GM12891 (cell line): ENCODE results near the gene PGAP1.

Experiments used
- DNase-seq: peaks from one replicate; pipeline ENCODE4 v3.0.0; 2011; ENCODE audit warnings: low spot score; ENCODE audit not compliant: insufficient read length
- FAIRE-seq: peaks from 2 replicates; lab custom pipeline; 2011; peaks lifted over from hg19 to GRCh38; lab: Jason Lieb, UNC
- PAX5 ChIP-seq: IDR thresholded peaks from 2 replicates; pipeline ENCODE4 v1.6.1; 2011; ENCODE audit warnings: low read length, moderate library complexity, mild to moderate bottlenecking; ENCODE audit not compliant: insufficient read depth, severe bottlenecking
- POLR2A ChIP-seq: IDR thresholded peaks from 2 replicates; pipeline ENCODE4 v1.6.1; 2011; ENCODE audit warnings: low read depth, low read length, control low read depth
- POLR2AphosphoS5 ChIP-seq: IDR thresholded peaks from 2 replicates; pipeline ENCODE4 v1.6.1; 2011; ENCODE audit warnings: low read depth, low read length, control low read depth
- POU2F2 ChIP-seq: IDR thresholded peaks from 2 replicates; pipeline ENCODE4 v1.6.1; 2011; ENCODE audit warnings: low read depth, mild to moderate bottlenecking, control low read depth, low read length, moderate library complexity
- SPI1 ChIP-seq: IDR thresholded peaks from 2 replicates; pipeline ENCODE4 v1.6.1; 2011; ENCODE audit warnings: low read depth, low read length, control low read depth
- TAF1 ChIP-seq: IDR thresholded peaks from 2 replicates; pipeline ENCODE4 v1.6.1; 2011; ENCODE audit warnings: low read depth, low read length, control low read depth

PGAP1 gene

DNA sequence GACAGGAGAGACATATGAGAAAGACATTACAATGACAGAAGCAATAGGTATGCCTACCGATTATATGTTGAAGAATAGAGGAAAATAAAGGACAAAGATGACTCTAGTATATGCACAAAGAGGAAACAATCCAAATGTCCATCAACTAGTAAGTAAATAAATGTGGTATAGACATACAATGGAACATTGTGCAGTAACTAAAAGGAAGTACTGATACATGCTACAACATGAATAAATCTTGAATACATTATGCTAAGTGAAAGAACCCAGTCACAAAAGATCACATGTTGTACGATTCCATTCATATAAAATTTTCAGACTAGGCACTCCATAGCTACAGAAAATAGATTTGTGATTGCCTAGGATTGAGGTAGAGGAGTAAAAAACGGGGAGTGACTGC is 28.5 kb upstream of the PGAP1 start:
- TF ChIP-seq POLR2AphosphoS5 (no peak), PAX5 (no peak), POLR2A (no peak), SPI1 (no peak), POU2F2 (no peak), TAF1 (no peak)
- no peak for FAIRE-seq
- DNase-seq = no peak

DNA sequence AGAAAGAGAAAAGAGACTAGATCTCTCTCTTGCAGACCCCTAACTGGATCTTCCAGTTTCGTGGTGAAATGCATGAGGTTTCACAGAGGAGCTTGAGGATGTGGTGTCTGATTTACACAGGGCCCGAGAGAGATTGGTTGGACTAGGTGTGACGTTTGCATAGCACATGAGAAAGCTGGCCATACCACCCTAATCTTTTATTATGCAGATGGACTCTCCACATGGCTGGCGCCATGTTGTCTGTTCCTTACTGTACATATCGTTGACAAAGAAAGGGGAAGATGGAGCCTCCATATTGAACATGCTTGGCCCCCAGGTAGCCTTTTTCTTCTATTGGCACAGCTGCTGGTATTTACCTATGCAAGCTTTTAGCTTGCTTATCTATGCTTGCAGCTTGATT is 27.5 kb upstream of the PGAP1 start:
- no peak for TF ChIP-seq POU2F2
- TF ChIP-seq PAX5 = no peak
- TF ChIP-seq POLR2A = no peak
- no peak for TF ChIP-seq SPI1
- TF ChIP-seq POLR2AphosphoS5 = no peak
- no peak for TF ChIP-seq TAF1
- FAIRE-seq (no peak), DNase-seq (no peak)

DNA sequence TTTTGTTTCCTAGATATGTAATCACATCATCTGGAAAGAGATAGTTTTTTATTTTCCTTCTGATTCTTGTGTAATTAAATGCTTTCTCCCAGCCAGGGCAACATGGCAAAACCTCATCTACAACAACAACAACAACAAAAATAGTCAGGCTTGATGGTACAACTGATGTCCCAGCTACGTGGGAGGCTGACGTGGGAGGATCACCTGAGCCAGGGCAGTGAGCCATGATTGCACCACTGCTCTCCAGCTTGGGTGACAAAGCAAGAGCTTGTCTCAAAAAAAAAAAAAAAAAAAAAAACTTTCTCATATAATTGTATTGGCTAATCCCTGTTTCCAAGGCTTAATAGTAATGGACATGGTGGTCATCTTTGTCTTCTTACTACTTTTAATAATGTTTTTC is 26.4 kb upstream of the PGAP1 start:
- no peak for TF ChIP-seq POLR2AphosphoS5
- no peak for TF ChIP-seq PAX5
- TF ChIP-seq TAF1 = no peak
- TF ChIP-seq SPI1 = no peak
- no peak for TF ChIP-seq POLR2A
- DNase-seq = no peak
- no peak for FAIRE-seq

DNA sequence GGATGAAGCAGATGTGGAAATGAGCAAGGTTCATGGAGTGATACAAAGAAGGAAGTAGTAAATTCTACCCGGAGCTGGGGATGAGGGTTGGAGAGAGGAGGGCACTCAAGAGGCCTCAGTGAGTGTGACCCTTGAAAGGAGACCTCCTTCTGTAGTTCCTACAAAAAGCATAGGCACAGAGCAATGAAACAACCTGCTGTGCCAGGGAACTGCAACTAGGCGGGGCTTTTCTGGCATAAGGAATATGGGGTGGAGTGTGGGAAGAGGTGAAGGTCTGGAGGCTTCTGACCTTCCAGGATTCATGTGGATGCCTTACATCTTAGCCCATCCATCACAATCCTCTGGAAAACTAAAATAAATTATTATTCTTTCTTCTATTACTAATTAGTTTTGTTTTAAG is 25.5 kb upstream of the PGAP1 start:
- no peak for TF ChIP-seq TAF1
- no peak for TF ChIP-seq POU2F2
- no peak for TF ChIP-seq SPI1
- no peak for TF ChIP-seq POLR2AphosphoS5
- TF ChIP-seq PAX5 = no peak
- no peak for TF ChIP-seq POLR2A
- DNase-seq = no peak
- FAIRE-seq = no peak

DNA sequence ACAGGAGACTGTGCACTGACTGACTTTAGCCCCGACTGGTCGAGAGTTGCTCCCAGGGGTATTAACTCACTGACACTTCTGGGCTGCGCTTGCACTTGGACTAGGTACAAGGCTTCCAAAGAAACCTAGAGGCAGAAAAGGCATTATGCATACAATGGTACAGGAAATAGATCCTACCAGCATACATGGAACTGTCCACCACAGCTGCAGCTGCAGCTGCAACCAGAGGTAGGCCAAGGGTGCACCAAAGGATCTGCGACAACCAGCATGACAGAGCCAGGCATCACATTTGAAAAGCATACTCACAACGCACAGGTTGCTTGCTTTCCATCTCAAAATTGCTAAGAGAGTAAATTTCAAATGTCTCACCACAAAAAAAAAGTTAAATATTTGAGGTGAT is 22.6 kb upstream of the PGAP1 start:
- no peak for DNase-seq
- peak; percentile 78 for FAIRE-seq
- TF ChIP-seq PAX5 (no peak), TAF1 (no peak), POLR2AphosphoS5 (no peak), POLR2A (no peak), POU2F2 (no peak), SPI1 (no peak)

DNA sequence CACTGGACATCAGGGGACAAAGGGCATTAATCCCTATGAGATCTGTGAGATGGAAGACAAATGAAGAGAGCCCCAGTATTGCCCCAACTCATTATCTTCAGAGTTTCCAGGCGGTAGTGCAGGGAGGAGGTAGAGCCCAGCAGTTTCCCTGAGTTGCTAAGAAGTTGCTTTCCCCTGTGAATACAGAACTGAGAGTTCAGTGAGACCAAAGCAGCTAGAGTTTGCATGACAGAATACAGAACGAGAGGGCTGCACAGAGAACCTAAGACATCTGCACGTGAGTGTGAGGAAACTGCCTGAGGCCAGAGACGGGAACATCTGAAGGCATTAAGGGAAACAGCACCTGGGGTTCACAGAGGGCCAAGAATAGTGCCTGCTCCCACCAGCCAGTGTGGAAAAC is 18.1 kb upstream of the PGAP1 start:
- peak; percentile 82 for TF ChIP-seq SPI1
- no peak for TF ChIP-seq POLR2A
- peak; percentile 64; the same call in 1 of the 2 replicates for TF ChIP-seq POU2F2
- FAIRE-seq (peak; percentile 88), DNase-seq (peak; percentile 19)

DNA sequence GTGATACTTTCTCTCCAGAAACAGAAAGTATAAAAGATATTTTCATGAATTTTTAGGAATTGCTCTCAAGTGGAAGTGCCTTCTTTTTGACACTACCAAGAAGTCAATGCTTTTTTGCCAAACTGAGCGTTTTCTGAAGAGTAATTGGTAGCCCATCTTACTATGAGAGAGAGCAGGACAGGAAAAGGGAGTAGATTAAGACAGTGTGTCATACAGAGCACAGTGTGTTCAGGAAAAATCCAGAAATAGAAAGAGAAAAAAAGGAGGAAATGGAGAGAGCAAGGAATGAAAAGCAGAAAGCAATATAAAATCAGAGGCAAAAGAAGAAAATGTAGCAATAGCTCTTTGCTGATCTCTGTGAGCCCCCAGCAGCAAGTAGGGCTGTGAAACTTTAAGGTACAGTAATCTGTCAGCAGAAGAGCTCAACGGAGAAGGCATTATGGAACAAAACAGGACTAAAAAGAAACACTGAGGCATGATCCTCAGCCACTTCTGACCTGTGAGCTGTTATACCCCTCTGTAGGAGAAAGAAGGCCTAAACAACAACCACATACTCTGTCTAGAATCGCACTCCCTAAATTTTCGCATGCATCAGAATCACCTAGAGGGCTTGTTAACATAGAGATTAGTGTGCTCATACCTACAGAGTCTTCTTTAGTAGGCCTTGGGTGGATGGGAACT is 15.0 kb upstream of the PGAP1 start:
- peak; percentile 67 for FAIRE-seq

DNA sequence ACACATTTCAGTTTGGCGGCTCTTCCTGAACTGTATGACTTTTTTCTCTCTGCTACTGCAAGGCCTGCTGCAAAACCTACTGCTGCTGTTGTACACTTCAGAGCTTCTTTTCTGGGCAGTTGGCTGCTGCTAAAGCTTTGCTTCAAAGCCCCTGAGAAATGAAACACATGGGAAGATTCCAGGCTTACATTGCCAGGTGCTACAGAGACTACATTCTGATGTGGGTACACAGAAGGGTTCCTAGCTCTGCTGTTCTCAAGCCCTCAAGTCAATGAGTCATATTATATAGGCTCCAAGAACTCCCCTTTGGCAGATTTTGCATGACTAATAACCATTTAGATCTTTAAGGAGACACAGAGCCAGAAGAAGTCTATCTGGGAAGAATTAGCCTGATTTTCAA is 12.9 kb upstream of the PGAP1 start:
- DNase-seq (no peak), FAIRE-seq (no peak)
- TF ChIP-seq POLR2AphosphoS5 = no peak

More for the DNA sequence above, 15.0 kb upstream of the PGAP1 start:
- TF ChIP-seq POLR2A = no peak
- TF ChIP-seq POU2F2 = no peak
- TF ChIP-seq PAX5 = no peak
- TF ChIP-seq POLR2AphosphoS5 = no peak
- TF ChIP-seq TAF1 = no peak
- no peak for TF ChIP-seq SPI1
- DNase-seq = no peak

DNA sequence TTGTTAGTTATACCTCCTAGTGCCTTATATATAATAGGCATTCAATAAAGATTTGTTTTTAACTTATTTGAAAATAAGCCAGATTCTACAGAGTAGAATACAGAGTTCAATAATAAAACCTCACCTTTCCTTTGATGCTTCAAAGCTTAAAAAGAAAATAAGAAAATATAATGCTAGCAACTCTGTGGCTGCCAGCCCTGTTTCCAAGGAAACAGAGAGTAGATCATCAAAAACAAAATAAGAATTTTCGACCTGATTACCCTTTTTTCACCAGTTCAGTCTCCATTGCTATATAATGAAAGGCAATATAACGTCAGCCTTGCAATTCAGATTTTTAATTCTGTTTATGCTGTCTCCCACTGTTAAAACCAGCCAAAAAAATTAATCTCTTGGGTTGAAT is 8.9 kb upstream of the PGAP1 start:
- TF ChIP-seq PAX5 (no peak), TAF1 (no peak), POU2F2 (no peak), POLR2A (no peak), POLR2AphosphoS5 (no peak)
- no peak for DNase-seq
- FAIRE-seq = no peak

DNA sequence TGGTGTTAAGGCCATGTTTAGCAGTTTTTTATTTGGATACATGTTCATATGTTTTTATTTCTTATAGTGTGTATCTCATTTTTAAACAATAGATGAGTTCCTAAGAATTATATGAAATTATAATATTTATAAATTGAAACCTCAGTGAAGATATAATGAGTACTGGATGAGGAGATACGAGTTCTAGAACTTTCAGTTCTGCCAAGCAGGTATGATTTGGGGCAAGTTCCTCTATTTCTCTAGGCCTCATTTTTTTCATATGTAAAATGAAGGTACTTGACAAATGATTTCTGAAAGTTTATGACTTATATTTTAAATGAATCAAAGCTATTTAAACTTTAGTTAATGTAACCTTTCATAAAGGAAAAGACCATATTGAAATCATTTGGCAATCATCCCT is 8.2 kb upstream of the PGAP1 start:
- DNase-seq (no peak), FAIRE-seq (no peak)
- TF ChIP-seq SPI1 (0 out of 2 replicates have a peak, but pooled peaks have one; percentile 17), POLR2A (no peak), PAX5 (no peak), POU2F2 (no peak), POLR2AphosphoS5 (no peak), TAF1 (no peak)
